Testis (tissue), 2 donors: ENCODE results near the gene SLC41A1.

Experiments
- POLR2A ChIP-seq: fragments of 450-650 bp; IDR thresholded peaks from one replicate; pipeline ENCODE4 v1.6.1; 2017; ENCODE audit warnings: antibody characterized with exemption, mild to moderate bottlenecking, moderate library complexity
- TF ChIP-seq, protein P1 (sequence below), 3 experiments: fragments of 450-650 bp in 2 of 3; fragments of 200-600 bp in 1 of 3; sonication (generic) in 1 of 3; IDR thresholded peaks; one replicate each; pipeline ENCODE4 v1.5.1; 2016 to 2019; ENCODE audit warnings: antibody characterized with exemption in 3 of 3, mild to moderate bottlenecking in 2 of 3, moderate library complexity in 1 of 3

DNA sequence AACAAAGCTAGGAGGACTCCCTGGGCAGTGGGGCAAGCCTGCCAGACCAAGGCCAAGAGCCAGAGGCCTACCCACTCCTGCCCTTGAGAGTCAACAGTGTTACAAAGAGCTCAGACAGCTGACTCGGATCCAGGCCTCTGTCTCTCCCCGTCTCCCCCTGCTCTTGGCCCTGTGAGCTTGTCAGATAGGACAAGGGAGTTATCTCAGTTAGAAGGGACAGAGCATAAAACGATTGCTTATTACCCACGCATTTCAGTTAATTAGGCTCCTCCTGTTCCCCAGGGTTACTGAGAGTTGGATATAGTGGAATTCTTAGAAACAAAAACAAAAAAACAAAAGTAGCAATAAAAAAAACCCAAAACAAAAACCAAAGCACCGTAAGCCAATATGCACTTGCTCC is 1.3 kb downstream of the SLC41A1 start:
- TF ChIP-seq, protein P1, sequence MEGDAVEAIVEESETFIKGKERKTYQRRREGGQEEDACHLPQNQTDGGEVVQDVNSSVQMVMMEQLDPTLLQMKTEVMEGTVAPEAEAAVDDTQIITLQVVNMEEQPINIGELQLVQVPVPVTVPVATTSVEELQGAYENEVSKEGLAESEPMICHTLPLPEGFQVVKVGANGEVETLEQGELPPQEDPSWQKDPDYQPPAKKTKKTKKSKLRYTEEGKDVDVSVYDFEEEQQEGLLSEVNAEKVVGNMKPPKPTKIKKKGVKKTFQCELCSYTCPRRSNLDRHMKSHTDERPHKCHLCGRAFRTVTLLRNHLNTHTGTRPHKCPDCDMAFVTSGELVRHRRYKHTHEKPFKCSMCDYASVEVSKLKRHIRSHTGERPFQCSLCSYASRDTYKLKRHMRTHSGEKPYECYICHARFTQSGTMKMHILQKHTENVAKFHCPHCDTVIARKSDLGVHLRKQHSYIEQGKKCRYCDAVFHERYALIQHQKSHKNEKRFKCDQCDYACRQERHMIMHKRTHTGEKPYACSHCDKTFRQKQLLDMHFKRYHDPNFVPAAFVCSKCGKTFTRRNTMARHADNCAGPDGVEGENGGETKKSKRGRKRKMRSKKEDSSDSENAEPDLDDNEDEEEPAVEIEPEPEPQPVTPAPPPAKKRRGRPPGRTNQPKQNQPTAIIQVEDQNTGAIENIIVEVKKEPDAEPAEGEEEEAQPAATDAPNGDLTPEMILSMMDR (IDR thresholded peaks at IDR 0.05): no peak
- TF ChIP-seq POLR2A: no peak
